Cardiac muscle cell (in vitro differentiated cells and primary cell): ENCODE results near the gene NFATC1. TPM values are rescaled to one million over a fixed set of nuclear protein-coding genes. Genes with fewer than 3 reads are reported as not detected.

Source experiments
- DNase-seq, 2 donors: peaks; one replicate each; pipeline versions ENCODE4 v3.0.0 to v3.0.0-alpha.2; 2010 to 2017; ENCODE audit warnings: low read depth in 1 of 2, low spot score in 1 of 2
- H3K27ac ChIP-seq: fragments of 200-600 bp; sonication (generic); 2 replicates; pipeline ENCODE4 v1.5.1; 2016
- H3K27me3 ChIP-seq: fragments of 200-600 bp; sonication (generic); 2 replicates; pipeline ENCODE4 v1.6.0; 2016; ENCODE audit warnings: control low read depth
- H3K36me3 ChIP-seq: fragments of 200-600 bp; sonication (generic); 2 replicates; pipeline ENCODE4 v1.5.1; 2016; ENCODE audit warnings: control low read depth
- H3K4me1 ChIP-seq: fragments of 200-600 bp; sonication (generic); 2 replicates; pipeline ENCODE4 v1.8.1; 2017; ENCODE audit warnings: low read depth, mild to moderate bottlenecking, mixed run types
- H3K4me3 ChIP-seq: fragments of 200-600 bp; sonication (generic); 2 replicates; pipeline ENCODE4 v1.5.1; 2016; ENCODE audit warnings: mild to moderate bottlenecking
- H3K9me3 ChIP-seq: fragments of 200-600 bp; sonication (generic); 2 replicates; pipeline ENCODE4 v1.5.1; 2017; ENCODE audit warnings: low read depth, mild to moderate bottlenecking, control low read depth
- polyA plus RNA-seq: library from polyadenylated mRNA; unstranded; fragments of >200 nt; fragmentation: Nextera tagmentation; extraction: Ambion mirVana; gene quantifications from 2 replicates; pipeline ENCODE4 v1.2.1, GENCODE V29; 2016
- total RNA-seq: library from RNA; depleted of rRNA; stranded (reverse); fragments of >200 nt; gene quantifications from 2 replicates; pipeline ENCODE4 v1.2.3, GENCODE V29; 2016
- TF ChIP-seq, protein P1 (sequence below): IDR thresholded peaks from 2 replicates; pipeline ENCODE4 v1.5.1; 2012; ENCODE audit warnings: low read depth, mild to moderate bottlenecking, low read length

Gene NFATC1
- total and polyA plus RNA-seq, 2 experiments from 2014 or later = 10.8 to 11.7 TPM

DNA sequence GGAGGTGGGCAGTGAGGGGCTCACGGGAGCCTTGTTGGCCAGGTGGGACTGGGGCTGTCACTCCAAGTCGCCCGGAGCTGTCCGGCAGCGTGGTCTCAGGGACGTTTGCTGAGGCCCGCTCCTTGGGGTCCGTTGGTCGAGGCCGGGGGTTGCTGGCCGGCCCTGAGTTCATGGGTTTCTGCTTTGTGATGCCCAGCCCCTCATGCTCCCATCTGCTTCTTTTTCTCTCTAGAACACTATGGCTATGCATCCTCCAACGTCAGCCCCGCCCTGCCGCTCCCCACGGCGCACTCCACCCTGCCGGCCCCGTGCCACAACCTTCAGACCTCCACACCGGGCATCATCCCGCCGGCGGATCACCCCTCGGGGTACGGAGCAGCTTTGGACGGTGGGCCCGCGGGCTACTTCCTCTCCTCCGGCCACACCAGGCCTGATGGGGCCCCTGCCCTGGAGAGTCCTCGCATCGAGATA lies 14.5 kb downstream of the NFATC1 start:
- no peak for DNase-seq

GRCh38 chr18:79410731-79411613 lies 15.2 kb downstream of the NFATC1 start:
- TF ChIP-seq, protein P1, sequence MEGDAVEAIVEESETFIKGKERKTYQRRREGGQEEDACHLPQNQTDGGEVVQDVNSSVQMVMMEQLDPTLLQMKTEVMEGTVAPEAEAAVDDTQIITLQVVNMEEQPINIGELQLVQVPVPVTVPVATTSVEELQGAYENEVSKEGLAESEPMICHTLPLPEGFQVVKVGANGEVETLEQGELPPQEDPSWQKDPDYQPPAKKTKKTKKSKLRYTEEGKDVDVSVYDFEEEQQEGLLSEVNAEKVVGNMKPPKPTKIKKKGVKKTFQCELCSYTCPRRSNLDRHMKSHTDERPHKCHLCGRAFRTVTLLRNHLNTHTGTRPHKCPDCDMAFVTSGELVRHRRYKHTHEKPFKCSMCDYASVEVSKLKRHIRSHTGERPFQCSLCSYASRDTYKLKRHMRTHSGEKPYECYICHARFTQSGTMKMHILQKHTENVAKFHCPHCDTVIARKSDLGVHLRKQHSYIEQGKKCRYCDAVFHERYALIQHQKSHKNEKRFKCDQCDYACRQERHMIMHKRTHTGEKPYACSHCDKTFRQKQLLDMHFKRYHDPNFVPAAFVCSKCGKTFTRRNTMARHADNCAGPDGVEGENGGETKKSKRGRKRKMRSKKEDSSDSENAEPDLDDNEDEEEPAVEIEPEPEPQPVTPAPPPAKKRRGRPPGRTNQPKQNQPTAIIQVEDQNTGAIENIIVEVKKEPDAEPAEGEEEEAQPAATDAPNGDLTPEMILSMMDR = no peak
- no peak for DNase-seq
- Histone ChIP-seq H3K4me1 (peaks cover 13% of the 10 kb centered on the region), H3K4me3 (no peak overlapping the region), H3K27me3 (no peaks in the 10 kb centered on the region), H3K36me3 (no peaks in the 10 kb centered on the region), H3K9me3 (no peaks in the 10 kb centered on the region), H3K27ac (no peak overlapping the region)

More for the DNA sequence above, 14.5 kb downstream of the NFATC1 start:
- Histone ChIP-seq H3K4me1 (peaks cover 13% of the 10 kb centered on the region), H3K36me3 (no peaks in the 10 kb centered on the region), H3K27ac (no peak overlapping the region), H3K27me3 (no peaks in the 10 kb centered on the region), H3K4me3 (no peak overlapping the region), H3K9me3 (no peaks in the 10 kb centered on the region)
- TF ChIP-seq, protein P1 = no peak

GRCh38 chr18:79411614-79412526 lies 16.1 kb downstream of the NFATC1 start:
- H3K9me3 ChIP-seq = no peaks in the 10 kb centered on the region
- H3K27ac ChIP-seq = peak overlapping the region; percentile 54
- H3K4me3 ChIP-seq = no peak overlapping the region
- DNase-seq = no peak
- no peaks in the 10 kb centered on the region for H3K36me3 ChIP-seq
- peaks cover 13% of the 10 kb centered on the region for H3K4me1 ChIP-seq
- no peaks in the 10 kb centered on the region for H3K27me3 ChIP-seq
- TF ChIP-seq, protein P1 = no peak

GRCh38 chr18:79413025-79413424 lies 17.3 kb downstream of the NFATC1 start:
- no peaks in the 10 kb centered on the region for H3K9me3 ChIP-seq
- H3K27me3 ChIP-seq = no peaks in the 10 kb centered on the region
- TF ChIP-seq, protein P1 = no peak
- no peak overlapping the region for H3K4me3 ChIP-seq
- no peak for DNase-seq
- H3K4me1 ChIP-seq = peaks cover 13% of the 10 kb centered on the region
- no peaks in the 10 kb centered on the region for H3K36me3 ChIP-seq
- no peak overlapping the region for H3K27ac ChIP-seq

DNA sequence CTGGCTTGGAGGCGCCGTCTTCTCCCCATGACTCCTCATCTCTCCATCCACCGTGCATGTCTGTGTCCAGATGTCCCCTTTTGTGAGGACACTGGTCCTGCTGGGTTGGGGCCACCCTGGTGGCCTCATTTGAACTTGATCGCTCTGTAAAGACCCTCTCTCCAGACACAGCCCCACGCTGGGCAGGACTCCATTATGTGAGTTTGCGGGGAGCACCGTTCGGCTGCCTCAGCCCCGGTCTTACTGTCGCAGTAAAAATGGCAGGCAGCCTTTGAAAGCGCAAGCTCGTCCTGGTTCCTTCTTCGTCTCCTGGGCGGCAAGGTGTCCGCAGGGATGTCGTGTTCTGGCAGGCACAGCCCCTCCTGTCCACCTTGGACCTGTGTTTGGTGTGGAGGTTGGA lies 17.7 kb downstream of the NFATC1 start:
- Histone ChIP-seq H3K4me3 (no peak overlapping the region), H3K36me3 (no peaks in the 10 kb centered on the region), H3K4me1 (peaks cover 13% of the 10 kb centered on the region), H3K9me3 (no peaks in the 10 kb centered on the region), H3K27me3 (no peaks in the 10 kb centered on the region), H3K27ac (no peak overlapping the region)
- DNase-seq = no peak
- TF ChIP-seq, protein P1 = no peak
